ENCODE data around the gene ZMIZ1. TPM values are rescaled to one million over a fixed set of nuclear protein-coding genes. Genes with fewer than 3 reads are reported as not detected.

ZMIZ1 gene
- total RNA-seq, 1 experiment from 2014 or later: 22.4 TPM

DNA sequence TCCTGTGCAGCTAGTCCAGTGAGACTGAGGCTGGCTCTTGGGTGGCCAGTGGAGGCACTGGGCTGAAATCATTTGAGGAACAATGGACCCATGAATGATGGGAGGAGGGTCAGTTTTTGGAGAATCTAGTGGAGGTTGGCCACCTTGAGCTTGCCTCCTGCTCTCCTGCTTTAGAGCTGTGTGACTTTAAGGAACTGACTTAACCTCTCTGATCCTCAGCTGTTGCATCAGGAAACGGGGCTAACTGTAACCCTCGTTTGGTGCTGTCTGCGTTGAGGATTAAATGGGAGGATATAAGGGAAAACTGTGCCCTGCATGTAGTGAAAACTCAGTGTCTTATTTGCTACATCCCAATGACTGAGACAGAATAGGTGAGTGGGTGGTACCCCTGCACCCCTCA is 163.1 kb downstream of the ZMIZ1 start:
- no peak for DNase-seq
- no peak overlapping the region for H3K4me3 ChIP-seq
- H3K36me3 ChIP-seq: peaks cover 83% of the 10 kb centered on the region
- no peaks in the 10 kb centered on the region for H3K9me3 ChIP-seq
- no peaks in the 10 kb centered on the region for H3K27me3 ChIP-seq

GRCh38 chr10:79232864-79233263 is 164.1 kb downstream of the ZMIZ1 start:
- no peak for DNase-seq
- H3K9me3 ChIP-seq: no peaks in the 10 kb centered on the region
- no peak overlapping the region for H3K4me3 ChIP-seq
- peaks cover 83% of the 10 kb centered on the region for H3K36me3 ChIP-seq
- no peaks in the 10 kb centered on the region for H3K27me3 ChIP-seq

DNA sequence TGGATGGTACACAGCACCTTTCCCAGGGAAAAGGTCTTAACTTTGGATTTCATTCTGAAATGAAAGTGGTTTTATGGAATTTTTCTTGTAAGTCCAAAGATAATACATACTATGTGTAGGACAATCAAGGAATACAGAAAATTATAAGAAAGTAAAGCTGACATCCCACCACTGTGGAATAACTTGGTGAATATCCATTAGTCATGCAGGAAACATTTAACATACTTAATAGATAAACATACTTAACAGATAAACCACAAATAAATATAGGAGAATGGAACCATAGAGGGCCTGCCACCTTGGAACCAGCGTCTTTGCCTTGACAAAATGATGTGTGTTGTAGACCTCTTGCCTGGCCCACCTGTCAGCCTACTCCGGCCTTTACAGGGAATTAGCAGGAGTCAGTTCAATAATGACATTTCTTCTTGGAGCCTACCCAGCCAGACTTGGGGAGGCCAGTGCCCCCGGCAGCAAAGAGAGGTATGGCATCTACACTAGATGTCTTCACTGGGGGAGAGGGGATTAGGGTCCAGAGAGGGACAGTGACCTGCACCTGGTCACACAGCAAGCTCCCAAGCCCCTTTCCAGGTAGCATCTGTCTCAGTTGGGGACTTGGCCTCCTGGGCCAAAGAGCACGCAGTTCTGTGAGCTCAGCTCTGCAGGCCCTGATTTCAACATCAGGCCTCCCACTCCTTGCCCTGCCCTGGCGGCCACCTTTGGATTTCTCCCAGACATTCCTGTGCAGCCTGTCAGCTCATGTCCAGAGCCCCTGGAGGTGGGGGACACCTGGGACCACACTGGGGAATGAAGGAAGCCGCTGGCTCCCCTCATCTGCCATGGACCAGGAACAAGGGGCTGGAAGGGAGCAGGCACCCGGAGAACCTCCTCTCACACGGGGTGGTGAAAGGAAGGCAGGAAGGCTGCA is 165.9 kb downstream of the ZMIZ1 start:
- Histone ChIP-seq H3K27me3 (no peaks in the 10 kb centered on the region), H3K4me3 (no peak overlapping the region), H3K9me3 (no peaks in the 10 kb centered on the region), H3K36me3 (peaks cover 89% of the 10 kb centered on the region)
- DNase-seq: no peak

GRCh38 chr10:79235765-79236432 is 167.1 kb downstream of the ZMIZ1 start:
- no peaks in the 10 kb centered on the region for H3K9me3 ChIP-seq
- no peak for DNase-seq

GRCh38 chr10:79236433-79236765 is 167.6 kb downstream of the ZMIZ1 start:
- no peak for DNase-seq
- Histone ChIP-seq H3K27me3 (no peaks in the 10 kb centered on the region), H3K4me3 (no peak overlapping the region), H3K36me3 (peaks cover 81% of the 10 kb centered on the region), H3K9me3 (no peaks in the 10 kb centered on the region)

More at GRCh38 chr10:79235765-79236432, 167.1 kb downstream of the ZMIZ1 start:
- H3K36me3 ChIP-seq: peaks cover 82% of the 10 kb centered on the region
- H3K4me3 ChIP-seq: no peak overlapping the region
- H3K27me3 ChIP-seq: no peaks in the 10 kb centered on the region

DNA sequence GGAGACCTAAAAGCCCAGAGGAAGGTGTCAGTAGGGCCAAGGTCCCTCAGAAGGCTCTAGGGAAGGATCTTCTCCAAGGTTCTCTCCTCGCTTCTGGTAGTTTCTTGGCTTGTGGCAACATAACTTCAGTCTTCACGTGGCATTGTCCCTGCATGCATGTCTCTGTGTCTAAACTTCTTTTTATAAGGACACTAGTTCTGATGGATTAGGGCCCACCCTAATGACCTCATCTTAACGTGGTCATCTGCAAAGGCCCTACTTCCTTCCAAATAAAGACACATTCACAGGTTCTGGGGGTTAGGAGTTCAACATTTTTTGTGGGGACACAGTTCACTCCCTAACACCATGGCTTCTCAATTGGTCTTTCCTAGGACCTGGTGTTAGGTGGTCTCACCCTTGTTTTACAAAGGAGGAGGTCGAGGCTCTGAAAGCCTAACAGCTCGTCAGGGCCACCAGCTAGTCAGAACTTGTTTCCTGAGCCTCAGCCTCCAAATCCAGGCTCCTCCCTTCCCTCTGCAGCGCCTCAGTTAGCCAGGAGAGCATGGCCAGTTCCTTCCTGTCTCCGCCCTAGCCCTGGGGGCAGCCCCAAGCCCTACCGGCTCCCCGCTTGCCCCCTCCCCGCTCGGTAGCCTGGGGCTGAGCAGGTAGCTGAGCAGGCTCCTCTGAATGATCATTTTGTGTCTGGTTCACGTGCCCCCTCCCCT is 168.8 kb downstream of the ZMIZ1 start:
- peaks cover 72% of the 10 kb centered on the region for H3K36me3 ChIP-seq
- no peak overlapping the region for H3K4me3 ChIP-seq
- no peaks in the 10 kb centered on the region for H3K9me3 ChIP-seq
- DNase-seq: no peak
- H3K27me3 ChIP-seq: no peaks in the 10 kb centered on the region

DNA sequence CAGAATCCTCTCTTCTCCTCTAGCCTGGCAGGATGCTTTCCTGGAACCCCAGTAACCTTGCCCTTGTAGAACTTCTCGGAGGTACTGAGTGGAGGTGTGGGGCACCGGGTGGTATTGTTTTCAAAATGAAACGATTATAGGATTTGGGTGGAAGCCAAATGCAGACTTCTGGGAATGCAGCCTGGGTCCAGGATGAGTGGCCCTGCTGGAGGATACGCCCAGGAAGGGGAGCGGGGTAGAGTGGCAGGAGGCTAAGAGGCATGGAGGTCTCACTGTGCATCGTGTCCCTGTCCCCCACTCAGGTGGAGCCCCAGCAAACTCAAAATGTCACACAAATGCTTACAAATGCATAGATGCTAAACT is 169.4 kb downstream of the ZMIZ1 start:
- Histone ChIP-seq H3K27me3 (no peaks in the 10 kb centered on the region), H3K36me3 (peaks cover 67% of the 10 kb centered on the region), H3K9me3 (no peaks in the 10 kb centered on the region), H3K4me3 (no peak overlapping the region)
- DNase-seq: no peak

DNA sequence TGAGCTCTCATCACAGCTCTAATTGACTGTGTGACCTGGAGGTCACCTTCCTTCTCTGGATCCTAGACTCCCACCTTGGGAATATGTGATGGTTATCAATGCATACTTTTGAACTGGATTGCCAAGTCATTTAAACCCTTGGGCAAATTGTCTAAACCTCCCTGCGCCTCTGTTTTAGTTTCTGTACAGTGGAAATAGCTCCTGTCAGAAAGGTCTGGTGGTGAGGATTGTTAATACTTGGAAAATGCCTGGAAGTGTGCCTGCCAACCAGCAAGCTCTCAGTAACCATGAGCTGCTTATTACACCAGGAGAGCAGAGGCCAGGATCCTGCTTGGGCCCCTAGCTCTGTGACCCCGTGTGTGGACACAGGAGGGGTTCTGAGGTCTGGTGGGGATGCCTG is 169.8 kb downstream of the ZMIZ1 start:
- no peak overlapping the region for H3K4me3 ChIP-seq
- DNase-seq: no peak
- no peaks in the 10 kb centered on the region for H3K9me3 ChIP-seq

GRCh38 chr10:79239275-79239779 is 170.6 kb downstream of the ZMIZ1 start:
- DNase-seq: peak; percentile 55
- H3K9me3 ChIP-seq: no peaks in the 10 kb centered on the region
- peaks cover 65% of the 10 kb centered on the region for H3K36me3 ChIP-seq
- no peak overlapping the region for H3K4me3 ChIP-seq
- H3K27me3 ChIP-seq: no peaks in the 10 kb centered on the region

More for the DNA sequence above, 169.8 kb downstream of the ZMIZ1 start:
- no peaks in the 10 kb centered on the region for H3K27me3 ChIP-seq
- H3K36me3 ChIP-seq: peaks cover 64% of the 10 kb centered on the region

DNA sequence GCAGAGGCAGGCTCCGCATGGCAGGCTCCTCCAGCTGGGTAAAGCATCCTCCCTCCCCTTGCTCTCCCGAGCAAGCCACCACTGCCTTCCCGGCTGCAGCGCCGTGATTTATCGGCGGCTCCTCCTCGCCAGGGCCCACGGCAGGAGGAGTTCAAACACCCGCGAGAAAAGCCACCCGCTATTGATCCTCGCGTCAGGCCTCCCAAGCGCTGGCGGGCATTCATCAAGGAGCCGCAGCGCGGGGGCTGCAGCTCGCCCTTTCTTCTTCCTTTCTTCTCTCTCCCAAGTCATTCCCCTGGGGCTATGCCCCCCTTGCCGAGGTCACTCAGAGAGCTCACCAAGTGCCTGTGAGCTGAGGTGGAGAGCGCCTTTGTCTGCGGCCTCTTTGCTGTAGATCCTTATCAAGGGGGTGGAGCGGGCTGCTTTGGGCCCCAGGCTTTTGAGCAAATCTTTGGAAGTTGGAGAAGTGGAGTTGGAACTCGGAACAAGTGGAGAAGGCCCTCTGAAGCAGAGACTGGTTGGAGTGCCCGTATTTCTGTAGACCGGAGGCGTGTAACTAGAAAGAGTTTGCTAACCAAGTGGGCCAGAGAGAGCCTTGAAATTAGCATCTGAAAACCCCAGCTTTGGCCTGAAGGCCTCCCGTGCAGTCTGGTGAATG is 171.3 kb downstream of the ZMIZ1 start:
- Histone ChIP-seq H3K9me3 (no peaks in the 10 kb centered on the region), H3K27me3 (no peaks in the 10 kb centered on the region), H3K36me3 (peaks cover 63% of the 10 kb centered on the region), H3K4me3 (no peak overlapping the region)
- no peak for DNase-seq

- H3K4me3 ChIP-seq: peak overlapping the region; percentile 44
- DNase-seq: no peak
Measured at GRCh38 chr10:79241629-79241989, 172.8 kb downstream of the ZMIZ1 start.

GRCh38 chr10:79241990-79242619 is 173.3 kb downstream of the ZMIZ1 start:
- no peaks in the 10 kb centered on the region for H3K9me3 ChIP-seq
- peaks cover 58% of the 10 kb centered on the region for H3K36me3 ChIP-seq
- H3K4me3 ChIP-seq: peak overlapping the region; percentile 44
- no peaks in the 10 kb centered on the region; the same call in 1 of the 2 replicates for H3K27me3 ChIP-seq
- DNase-seq: peak; percentile 70

More at GRCh38 chr10:79241629-79241989, 172.8 kb downstream of the ZMIZ1 start:
- Histone ChIP-seq H3K36me3 (peaks cover 59% of the 10 kb centered on the region), H3K9me3 (no peaks in the 10 kb centered on the region), H3K27me3 (no peaks in the 10 kb centered on the region; the same call in 1 of the 2 replicates)

DNA sequence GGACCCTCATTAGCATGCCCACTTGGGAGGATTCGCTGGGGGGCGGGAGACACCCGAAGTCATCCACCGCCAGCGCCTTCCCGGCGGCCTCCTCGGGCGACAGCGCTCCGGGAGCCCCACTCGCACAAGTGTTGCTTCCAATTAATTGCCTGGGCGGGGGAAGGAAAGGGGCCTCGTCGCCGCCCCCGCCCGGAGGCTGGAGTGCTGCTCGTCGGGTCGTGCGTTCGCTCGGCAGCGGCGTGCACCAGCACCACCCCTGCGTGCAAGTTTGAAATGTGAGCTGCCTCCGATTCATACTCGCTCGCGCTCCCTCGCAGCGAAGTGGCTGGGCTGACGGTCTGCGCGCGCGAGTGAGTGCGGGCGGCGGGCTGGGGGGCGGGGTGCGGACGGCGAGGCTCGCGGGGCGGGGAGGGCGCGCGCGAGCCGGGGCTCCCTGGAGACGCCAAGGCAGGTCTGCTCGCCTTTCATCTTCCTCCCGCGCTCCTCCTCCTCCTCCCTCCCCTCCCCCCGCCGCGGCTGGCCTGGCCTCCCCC is 173.9 kb downstream of the ZMIZ1 start:
- Histone ChIP-seq H3K27me3 (no peaks in the 10 kb centered on the region; the same call in 1 of the 2 replicates), H3K9me3 (no peaks in the 10 kb centered on the region), H3K4me3 (peak overlapping the region; percentile 44), H3K36me3 (peaks cover 57% of the 10 kb centered on the region)
- DNase-seq: peak; percentile 85

DNA sequence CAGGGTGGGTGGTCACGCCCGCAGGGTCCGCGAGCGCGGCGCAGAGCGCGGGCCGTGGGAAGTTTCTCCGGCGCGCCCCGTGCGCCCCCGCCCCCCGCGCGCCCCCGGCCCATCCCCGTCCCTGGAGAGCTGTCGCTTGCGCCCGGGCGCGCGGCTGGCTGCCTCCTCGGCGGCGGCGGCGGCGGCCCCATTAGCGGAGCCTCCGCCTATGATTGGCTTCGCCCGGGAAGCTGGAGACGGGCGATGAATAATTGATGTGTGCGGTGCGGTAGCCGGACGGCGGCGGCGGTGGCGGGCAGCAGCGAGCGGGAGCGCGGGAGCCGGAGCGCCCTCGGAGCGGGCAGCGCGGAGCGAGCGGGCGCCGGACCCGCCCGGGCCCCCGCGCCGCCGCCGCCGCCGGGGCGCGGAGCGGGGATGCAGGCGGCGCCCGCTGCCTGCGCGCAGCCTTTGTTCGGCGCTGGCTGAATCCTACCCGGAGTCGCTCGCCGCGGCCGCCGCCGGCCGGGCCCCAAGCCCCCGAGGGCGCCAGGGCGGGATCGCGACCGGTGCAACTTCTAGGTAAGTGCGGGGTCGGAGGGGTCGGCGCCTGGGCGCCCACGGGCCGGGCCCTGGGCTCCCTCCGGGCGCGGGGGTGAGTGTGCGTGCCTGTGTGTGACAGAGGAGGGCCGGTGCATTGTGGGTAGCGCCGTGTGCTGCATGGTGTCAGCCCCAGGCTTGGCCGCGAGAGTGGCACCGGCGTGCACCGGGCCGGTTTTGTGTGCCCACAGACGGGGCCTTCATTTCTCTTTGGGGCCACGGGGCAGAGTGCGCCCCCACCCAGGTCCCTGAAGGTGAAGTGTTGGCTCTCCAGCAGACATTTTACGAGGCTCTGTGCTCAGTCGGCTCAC is 174.7 kb downstream of the ZMIZ1 start:
- peak overlapping the region; percentile 45 for H3K4me3 ChIP-seq
- DNase-seq: peak; percentile 49

GRCh38 chr10:79244068-79244442 is 175.3 kb downstream of the ZMIZ1 start:
- Histone ChIP-seq H3K4me3 (peak overlapping the region; percentile 45), H3K9me3 (no peaks in the 10 kb centered on the region), H3K27me3 (no peaks in the 10 kb centered on the region; the same call in 1 of the 2 replicates), H3K36me3 (peaks cover 50% of the 10 kb centered on the region)
- DNase-seq: no peak

More for the DNA sequence above, 174.7 kb downstream of the ZMIZ1 start:
- no peaks in the 10 kb centered on the region; the same call in 1 of the 2 replicates for H3K27me3 ChIP-seq
- H3K9me3 ChIP-seq: no peaks in the 10 kb centered on the region
- H3K36me3 ChIP-seq: peaks cover 56% of the 10 kb centered on the region
